ENCODE results near the gene TDRD12.

The TDRD12 gene, protein sequence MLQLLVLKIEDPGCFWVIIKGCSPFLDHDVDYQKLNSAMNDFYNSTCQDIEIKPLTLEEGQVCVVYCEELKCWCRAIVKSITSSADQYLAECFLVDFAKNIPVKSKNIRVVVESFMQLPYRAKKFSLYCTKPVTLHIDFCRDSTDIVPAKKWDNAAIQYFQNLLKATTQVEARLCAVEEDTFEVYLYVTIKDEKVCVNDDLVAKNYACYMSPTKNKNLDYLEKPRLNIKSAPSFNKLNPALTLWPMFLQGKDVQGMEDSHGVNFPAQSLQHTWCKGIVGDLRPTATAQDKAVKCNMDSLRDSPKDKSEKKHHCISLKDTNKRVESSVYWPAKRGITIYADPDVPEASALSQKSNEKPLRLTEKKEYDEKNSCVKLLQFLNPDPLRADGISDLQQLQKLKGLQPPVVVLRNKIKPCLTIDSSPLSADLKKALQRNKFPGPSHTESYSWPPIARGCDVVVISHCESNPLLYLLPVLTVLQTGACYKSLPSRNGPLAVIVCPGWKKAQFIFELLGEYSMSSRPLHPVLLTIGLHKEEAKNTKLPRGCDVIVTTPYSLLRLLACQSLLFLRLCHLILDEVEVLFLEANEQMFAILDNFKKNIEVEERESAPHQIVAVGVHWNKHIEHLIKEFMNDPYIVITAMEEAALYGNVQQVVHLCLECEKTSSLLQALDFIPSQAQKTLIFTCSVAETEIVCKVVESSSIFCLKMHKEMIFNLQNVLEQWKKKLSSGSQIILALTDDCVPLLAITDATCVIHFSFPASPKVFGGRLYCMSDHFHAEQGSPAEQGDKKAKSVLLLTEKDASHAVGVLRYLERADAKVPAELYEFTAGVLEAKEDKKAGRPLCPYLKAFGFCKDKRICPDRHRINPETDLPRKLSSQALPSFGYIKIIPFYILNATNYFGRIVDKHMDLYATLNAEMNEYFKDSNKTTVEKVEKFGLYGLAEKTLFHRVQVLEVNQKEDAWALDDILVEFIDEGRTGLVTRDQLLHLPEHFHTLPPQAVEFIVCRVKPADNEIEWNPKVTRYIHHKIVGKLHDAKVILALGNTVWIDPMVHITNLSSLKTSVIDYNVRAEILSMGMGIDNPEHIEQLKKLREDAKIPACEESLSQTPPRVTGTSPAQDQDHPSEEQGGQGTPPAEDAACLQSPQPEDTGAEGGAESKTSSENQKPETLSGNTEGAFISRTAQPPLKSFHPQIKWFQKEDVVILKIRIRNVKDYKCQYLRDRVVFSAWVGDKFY (N-terminal part only)

DNA sequence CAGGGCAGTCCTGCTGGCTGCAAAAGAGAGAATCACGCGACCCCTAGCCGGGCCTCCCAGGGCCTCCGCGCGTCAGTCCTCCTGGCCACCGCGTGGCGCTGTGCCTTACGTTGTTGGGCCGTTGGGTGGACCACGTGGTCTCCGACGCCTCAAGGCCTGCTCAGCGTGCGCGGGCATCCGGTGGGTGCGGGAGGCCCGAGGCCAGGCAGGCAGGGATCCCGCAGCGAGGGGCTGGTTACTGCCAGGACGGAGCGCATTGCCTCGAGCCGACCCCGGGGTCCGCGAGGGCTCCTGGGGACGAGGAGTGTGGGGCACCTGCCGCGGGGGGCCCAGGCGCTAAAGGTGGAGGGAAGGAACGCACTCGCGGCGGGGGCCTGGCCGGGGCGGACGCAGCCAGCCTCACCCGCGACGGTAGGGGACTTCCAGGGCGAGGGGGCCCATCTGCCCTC is at the start of gene TDRD12:
Gene TDRD12 (plus strand): TSS at position 157 of the 449 bp plus-strand sequence. CDS start 306 bp downstream, outside the sequence.
- DNase-seq (ENCODE audit: low spot score), result no peak

DNA sequence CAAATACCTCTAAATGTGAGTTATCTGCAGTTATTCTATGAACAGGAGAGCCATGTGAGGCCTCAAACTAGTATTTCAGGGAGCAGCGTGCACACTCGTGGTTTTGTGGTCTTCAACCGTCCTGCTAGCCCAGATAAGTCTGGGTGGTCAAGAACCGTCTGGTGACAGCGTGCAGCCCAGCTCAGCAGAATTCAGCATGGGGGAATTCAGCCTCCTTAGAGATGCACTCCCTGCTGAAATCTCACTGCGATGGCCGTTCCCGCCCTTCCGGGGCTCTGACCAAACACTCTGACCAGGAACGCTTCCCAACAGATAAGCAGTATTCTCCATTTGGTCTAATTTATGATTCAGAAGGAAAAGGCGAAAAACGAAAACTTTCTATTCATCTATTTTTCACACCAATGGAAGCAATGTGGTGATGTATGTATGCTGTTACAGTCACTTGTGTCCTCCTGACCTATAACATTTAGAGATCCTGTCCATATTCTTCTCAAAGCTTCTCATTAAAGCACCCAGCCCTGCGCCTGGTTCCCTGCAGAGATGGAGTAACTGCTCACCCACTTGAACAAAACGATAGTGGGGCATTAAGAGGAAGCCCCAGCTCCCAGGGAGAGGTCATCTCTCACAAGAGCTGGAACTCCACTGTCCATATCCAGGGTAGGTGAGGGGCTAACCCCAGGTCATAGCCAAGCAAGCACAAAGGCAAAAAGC is 47.5 kb upstream of the TDRD12 start:
- peak; percentile 25 for DNase-seq (ENCODE audit: low spot score)

DNA sequence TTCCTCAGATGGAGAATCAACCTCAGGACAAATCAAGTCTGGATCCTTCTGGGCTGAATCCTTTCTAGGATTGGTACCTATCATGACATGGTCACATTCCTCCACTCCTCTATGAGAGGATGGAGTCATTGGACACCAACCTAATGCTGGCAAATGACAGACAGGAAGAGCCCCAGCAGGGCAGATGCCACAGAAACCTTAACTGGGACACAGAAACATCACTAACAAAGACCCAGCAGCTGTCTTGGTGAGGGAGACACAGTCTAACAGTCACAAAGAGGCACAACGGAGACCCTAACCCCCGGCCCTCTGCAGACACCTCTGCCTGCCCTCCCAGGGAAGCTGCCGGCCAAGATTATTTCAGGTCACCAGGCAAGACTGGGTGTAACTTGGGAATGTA is 46.7 kb upstream of the TDRD12 start:
- no peak for DNase-seq (ENCODE audit: low spot score)

DNA sequence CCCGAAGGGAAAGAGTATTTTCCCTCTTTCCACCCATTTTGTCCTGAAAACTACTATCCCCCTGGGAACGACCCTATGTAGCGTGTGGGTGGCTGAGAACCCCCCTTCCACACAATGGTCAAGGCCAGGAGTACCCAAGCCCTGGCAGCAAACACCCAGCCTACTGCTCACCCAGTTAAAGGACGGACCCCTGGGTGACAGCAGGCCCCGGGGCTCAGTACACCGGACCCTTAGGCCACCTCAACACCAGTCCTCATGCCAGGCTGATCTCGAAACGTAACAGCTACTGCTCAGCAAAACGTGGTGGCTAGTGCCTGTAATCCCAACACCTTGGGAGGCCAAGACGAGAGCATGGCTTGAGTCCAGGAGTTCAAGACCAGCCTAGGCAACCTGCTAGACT is 46.0 kb upstream of the TDRD12 start:
- DNase-seq (ENCODE audit: low spot score), result no peak

DNA sequence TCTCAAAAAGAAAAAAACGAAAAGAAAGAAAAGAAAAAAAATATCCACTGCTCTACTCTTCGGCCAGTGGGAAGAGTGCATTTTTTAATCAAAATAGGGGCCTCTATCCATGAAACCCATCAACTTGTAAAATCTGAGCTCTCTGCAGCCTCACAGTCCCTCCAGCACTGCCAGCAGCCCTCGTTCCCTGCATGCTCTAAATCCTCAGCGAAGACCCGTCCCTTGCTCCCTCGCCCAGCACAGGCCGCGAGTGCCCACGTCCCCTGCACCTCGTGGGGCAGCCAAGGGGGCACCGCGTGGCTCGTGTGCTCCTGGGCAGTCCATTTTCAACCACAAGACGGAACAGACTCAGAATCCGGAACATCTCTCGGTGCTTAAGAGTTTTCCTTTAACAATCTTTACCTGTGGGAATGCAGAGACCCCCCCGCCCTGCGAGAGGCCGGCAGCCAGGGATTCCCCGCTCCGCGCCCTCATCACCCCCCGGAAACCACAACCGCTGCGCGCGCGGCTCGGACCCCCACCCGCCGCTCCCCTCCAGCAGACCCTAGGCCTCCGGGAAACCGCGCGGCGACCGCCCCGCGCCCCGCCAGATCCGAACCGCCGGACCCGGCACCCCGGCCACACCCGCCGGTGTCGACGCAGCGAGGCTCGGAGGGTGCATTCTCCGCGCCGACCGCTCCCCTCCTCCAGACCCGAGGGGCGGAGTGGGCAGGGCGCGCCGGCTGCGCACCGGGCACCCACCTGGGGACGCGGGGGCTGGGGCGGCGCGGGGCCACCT is 45.2 kb upstream of the TDRD12 start:
- no peak for DNase-seq (ENCODE audit: low spot score)

DNA sequence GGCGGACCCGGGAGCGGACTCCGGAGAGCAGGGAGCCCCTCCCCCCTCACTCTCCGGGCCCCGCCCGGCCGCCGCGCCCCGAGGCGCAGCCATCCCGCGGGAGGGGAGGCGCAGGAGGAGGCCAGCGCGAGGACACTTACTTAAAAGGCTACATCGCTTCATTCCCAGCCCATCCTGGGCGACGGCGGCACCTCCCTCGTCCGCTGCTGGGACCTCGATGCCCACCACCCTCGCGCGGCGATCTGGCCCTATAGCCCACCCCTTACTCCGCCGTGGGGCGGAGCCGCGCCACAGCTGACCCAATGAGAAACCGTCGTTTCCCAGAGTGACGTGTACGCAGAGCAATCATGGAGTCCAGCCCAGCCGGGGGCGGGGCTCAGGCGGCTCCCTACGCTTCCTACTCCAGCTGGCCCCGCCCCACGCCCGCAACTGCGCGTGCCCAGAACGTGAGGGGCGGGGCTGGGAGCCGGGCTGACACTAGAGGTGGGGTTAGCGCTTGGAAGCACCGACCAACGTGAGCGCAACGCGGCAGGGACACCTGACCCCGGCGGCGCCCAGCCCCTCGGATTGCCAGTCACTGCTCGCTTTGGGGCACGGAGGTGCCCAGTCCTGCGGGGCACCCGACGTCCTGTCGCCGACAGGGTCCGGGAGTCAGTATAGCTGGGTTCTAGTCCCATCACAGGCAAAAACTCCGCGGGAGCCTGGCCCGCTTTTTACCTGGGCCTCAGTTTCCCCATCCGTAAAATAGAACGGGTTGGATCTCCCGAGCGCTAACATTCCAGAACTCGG is 44.4 kb upstream of the TDRD12 start, which contains the start of gene ANKRD27:
Gene ANKRD27 (minus strand): TSS at position 250 of the 789 bp plus-strand sequence. CDS start 16,165 bp downstream, outside the sequence.
- DNase-seq (ENCODE audit: low spot score), result peak; percentile 99

DNA sequence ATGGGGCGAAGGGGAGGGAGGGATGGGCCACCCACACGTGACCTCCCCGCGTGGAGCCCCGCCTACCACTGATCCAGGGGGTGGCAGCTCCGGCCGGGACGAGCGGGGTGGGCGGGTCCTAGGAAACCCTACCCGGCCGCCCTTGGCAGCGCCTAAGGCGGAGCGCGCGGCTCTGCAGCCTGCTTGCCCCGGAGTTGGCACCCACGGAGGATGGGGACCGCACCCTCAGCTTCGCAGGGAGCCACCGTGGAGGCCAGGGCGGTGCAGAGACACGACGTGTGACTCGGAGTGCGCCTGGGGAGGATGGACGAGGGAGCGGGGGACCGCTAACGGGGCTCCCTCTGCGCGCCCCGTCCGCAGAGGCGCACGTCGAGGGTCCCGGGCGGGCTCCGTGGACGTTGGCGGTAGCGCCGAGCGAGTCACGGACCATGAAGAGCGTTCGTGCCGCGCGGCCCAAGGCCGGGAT is 43.8 kb upstream of the TDRD12 start, which contains the start of gene RGS9BP:
Gene RGS9BP (plus strand): TSS at position 129 of the 466 bp plus-strand sequence. CDS start 416 bp downstream, outside the sequence.
- DNase-seq (ENCODE audit: low spot score), result peak; percentile 84

DNA sequence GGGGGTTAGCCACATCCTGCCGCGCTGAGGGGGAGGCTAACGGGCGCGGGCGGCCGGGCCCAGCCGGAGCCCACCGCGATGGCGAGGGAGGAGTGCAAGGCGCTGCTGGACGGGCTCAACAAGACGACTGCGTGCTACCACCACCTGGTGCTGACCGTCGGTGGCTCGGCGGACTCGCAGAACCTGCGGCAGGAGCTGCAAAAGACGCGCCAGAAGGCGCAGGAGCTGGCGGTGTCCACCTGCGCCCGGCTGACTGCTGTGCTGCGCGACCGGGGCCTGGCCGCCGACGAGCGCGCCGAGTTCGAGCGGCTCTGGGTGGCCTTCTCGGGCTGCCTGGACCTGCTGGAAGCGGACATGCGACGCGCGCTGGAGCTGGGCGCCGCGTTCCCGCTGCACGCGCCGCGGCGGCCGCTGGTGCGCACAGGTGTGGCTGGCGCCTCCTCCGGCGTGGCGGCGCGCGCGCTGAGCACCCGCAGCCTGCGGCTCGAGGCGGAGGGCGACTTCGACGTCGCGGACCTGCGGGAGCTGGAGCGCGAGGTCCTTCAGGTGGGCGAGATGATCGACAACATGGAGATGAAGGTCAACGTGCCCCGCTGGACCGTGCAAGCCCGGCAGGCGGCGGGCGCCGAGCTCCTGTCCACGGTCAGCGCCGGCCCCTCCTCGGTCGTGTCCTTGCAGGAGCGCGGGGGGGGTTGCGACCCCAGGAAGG is 43.2 kb upstream of the TDRD12 start:
- no peak for DNase-seq (ENCODE audit: low spot score)

DNA sequence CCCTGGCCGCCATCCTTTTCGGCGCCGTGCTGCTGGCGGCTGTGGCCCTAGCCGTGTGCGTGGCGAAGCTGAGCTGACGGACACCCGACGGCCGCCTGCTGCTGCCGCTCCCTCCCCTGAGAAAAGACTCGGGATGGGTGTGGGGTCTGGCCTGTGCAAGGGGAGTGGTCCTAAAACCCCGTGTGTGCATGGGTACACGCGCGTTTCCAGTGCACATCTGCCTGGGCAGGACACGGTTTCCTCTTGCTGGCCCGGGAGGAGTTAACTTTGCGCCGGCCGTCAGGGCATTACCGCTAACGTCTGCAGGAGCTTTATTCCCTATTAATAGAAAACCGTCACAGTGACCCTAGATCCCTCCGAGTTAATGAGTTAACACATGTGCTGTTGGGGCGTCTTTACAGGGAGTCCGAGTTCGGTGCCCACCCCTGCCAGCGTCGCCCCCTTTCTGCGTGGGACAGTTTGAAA is 42.6 kb upstream of the TDRD12 start:
- no peak for DNase-seq (ENCODE audit: low spot score)

DNA sequence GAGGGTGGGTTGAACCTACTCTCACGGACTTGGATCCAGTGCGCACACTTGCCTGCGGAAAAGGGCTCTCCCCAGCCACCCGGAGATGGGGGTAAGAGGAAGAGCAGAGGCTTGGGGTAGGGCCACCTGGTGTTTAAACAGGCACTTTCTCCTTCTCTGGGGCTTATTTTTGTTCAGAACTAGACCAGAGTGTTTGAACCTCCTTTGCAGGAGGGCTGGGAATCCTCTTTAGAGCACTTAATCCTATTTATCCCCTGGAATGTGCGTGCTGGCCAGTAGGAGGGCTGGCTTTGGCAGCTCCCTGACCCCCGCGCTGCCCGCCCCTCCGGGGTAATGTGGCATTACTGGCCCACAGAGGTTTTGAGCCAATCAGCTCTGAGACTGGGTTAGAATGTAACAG is 41.9 kb upstream of the TDRD12 start:
- DNase-seq (ENCODE audit: low spot score), result no peak

DNA sequence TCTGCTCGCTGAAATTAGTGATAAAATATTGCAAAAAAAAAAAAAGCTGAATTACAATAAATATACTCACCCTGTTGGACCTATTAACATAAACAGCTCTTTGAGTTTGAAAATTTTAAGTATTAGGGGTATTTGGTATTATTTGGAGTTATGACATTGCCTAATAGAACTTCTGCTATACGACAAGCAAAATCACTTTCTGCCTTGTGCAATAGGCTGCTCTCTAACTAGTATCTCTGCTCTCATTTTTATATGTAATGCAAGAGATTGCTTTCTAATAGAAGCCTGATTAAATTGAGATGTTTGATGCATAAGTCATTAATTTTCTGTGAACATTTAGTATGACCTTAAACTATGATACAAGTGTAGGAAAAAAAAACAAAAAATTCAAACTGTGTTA is 38.6 kb upstream of the TDRD12 start:
- no peak for DNase-seq (ENCODE audit: low spot score)

DNA sequence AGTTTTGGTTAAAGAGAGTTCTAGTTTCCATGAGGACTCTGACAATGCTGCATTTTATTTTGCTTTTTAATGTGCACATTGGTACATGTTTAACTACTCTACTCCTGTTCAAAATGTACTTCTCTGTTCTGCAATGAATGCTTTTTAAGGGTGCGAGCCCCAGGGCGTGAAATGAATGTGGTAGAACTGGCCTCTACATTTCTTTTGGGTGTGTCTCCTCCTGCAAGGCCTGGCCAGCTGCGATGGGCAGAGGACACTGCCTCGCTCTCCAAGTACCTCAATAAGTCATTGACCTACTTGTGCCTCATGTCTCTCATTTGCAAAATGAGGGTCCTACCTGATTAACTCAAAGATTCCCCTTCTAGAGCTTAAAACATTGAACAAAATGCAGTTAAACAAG is 37.2 kb upstream of the TDRD12 start:
- DNase-seq (ENCODE audit: low spot score), result no peak

DNA sequence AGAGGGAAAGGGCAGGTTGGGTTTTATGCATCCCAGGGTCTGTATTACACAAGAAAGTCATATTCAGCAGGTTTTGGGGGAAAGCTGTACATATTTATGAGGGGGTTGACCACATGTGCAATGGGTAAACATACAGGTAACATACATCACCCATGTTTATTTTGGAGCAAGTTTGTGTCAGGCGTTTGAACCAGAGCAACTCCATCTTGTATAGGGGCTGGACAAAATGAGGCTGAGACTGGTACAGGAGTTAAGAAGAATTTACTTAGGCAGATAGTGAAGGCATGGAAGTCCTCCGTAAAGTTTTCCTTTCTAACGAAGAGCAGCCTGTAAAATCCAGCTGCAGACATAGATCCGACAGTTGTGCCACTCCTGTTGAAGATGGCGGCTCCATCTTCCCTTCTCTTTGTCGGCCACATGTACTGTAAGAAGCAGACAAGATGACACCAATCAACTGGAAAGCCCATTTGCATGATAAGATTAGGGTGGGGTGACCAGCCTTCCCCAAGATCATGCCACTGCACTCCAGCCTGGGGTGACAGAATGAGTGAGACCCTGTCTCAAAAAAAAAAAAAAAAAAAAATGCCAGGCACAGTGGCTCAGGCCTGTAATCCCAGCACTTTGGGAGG is 32.6 kb upstream of the TDRD12 start:
- no peak for DNase-seq (ENCODE audit: low spot score)

DNA sequence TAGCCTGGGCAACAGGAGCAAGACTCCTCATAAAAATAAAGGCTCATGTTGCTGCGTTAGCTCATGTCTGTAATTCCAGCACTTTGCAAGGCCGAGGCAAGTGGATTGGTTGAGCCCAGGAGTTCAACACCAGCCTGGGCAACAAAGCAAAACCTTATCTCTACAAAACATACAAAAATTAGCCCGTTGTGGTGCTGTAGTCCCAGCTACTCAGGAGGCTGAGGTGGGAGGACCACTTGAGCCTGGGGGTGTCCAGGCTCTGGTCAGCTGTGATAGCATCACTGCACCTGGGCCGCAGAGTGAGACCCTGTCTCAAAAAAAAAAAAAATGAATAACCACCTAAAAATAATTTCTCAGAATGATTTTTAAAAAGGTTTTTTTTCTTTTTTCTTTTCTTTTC is 31.9 kb upstream of the TDRD12 start:
- DNase-seq (ENCODE audit: low spot score), result no peak

DNA sequence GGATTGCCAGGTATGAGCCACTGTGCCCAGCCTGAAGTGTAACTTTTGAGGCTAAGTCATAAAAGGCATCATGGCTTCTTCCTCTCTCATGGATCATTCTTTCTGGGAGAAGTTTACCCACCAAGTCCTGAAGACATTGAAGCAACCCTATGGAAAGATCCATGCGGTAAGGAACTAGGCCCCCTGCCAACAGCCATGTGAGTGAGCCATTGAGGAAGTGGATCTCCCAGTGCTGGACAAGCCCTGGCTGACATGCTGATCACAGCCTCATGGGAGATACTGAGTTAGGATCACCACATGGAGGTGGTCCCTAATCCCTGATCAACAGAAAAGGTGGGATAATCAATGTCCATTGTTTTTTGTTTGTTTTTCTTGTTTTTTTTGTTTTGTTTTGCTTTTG is 31.3 kb upstream of the TDRD12 start:
- no peak for DNase-seq (ENCODE audit: low spot score)

DNA sequence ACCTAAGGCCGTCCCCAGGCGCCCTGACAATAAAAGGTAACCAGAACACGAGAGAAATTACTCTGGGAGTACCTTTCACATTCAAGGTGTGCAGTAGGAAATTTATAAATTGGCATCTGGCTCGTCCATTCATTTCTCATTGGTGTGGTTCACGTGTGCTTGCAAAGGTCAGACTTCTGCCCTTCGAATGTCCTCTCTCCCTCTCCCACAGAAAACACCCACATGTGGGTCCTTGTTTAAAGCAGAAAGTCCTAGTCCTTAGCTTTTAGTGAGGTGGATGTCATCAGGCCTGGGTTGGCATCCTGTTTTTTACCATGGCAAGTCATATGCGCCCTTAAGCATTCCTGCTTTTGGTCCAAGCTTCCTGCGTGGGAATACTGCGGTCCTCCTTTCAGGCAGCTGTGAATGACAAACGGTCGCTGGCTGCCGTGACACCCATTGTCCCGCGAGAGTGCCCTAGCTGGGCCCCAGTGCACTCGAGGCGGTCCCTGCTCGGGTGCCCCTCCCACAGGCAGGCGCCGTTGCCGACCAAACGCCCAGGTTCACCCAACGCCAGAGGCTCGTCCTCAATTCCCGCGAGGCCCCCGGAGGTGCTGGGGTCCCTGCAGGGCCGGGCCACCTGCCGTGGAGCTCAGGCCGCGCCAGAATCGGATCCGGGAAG is 28.1 kb upstream of the TDRD12 start, which contains the start of gene NUDT19:
Gene NUDT19 (plus strand): TSS at position 531 of the 661 bp plus-strand sequence. CDS start 140 bp downstream, outside the sequence.
- DNase-seq (ENCODE audit: low spot score), result peak; percentile 70

DNA sequence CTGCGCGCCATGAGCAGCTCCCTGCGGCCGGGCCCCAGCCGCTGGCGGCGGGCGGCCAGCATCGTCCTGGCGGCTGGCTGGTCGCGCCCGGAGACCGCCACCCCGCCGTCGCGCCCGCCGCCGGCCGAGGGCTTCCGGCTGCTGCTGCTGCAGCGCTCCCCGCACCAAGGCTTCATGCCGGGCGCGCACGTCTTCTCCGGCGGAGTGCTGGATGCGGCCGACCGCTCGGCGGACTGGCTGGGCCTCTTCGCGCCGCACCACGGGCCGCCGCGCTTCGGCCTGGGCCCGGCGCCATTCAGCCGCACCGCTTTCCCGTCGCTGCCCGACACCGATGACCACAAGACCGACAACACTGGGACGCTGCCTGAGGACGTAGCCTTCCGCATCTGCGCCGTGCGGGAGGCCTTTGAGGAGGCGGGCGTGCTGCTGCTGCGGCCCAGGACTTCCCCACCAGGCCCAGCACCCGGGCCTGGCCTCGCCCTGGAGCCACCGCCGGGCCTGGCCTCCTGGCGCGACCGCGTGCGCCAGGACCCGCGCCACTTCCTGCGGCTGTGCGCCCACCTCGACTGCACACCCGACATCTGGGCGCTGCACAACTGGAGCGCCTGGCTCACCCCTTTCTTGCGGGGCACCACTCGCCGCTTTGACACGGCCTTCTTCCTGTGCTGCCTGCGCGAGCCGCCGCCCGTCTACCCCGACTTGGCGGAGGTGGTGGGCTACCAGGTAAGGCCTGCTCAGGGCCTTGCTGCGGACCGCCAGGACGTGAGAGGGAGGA is 27.4 kb upstream of the TDRD12 start:
- DNase-seq (ENCODE audit: low spot score), result no peak
